Gastrocnemius medialis (tissue), 4 donors: ENCODE measurements around the gene ST6GALNAC3. TPM values are rescaled to one million over a fixed set of nuclear protein-coding genes. Genes with fewer than 3 reads are reported as not detected.

ENCODE experiments used
- ATAC-seq, 2 donors: fragments of 150-250 bp; one replicate each; pipeline ENCODE4 v1.9.1; 2016
- DNase-seq, 2 donors: peaks; one replicate each; pipeline ENCODE4 v3.0.0-alpha.2; 2019
- H3K27ac ChIP-seq, 4 donors: fragments of 200-600 bp; sonication (generic); 1 replicate in 1 of 4; 2 replicates in 3 of 4; pipeline ENCODE4 v1.5.1; 2016 to 2018; ENCODE audit warnings: mild to moderate bottlenecking in 2 of 4, moderate library complexity in 1 of 4
- H3K27me3 ChIP-seq, 3 donors: fragments of 200-600 bp; sonication (generic) in 2 of 3; 1 replicate in 1 of 3; 2 replicates in 2 of 3; pipeline versions ENCODE4 v1.5.1 to v1.6.0; 2016 to 2019; ENCODE audit warnings: mild to moderate bottlenecking in 1 of 3, moderate library complexity in 1 of 3
- H3K36me3 ChIP-seq, 2 donors: fragments of 200-600 bp; sonication (generic) in 1 of 2; one replicate each; pipeline ENCODE4 v1.5.1; 2017 to 2018
- H3K4me1 ChIP-seq, 2 donors: fragments of 200-600 bp; sonication (generic) in 1 of 2; one replicate each; pipeline ENCODE4 v1.5.1; 2016 to 2017; ENCODE audit warnings: mild to moderate bottlenecking in 2 of 2
- H3K4me3 ChIP-seq, 4 donors: fragments of 200-600 bp; sonication (generic) in 3 of 4; 1 replicate in 1 of 4; 2 replicates in 3 of 4; pipeline ENCODE4 v1.5.1; 2016 to 2019; ENCODE audit warnings: mild to moderate bottlenecking in 2 of 4
- H3K9me3 ChIP-seq, 3 donors: fragments of 200-600 bp; sonication (generic) in 2 of 3; 1 replicate in 1 of 3; 2 replicates in 2 of 3; pipeline ENCODE4 v1.5.1; 2016 to 2019
- CTCF ChIP-seq, 5 experiments: fragments of 450-650 bp in 3 of 5; fragments of 200-600 bp in 2 of 5; sonication (generic) in 2 of 5; IDR thresholded peaks in 4 of 5; conservative IDR thresholded peaks in 1 of 5; 1 replicate in 4 of 5; 2 replicates in 1 of 5; pipeline ENCODE4 v1.5.1; 2016 to 2019; ENCODE audit warnings: antibody characterized with exemption in 5 of 5, mild to moderate bottlenecking in 3 of 5, moderate library complexity in 3 of 5
- POLR2A ChIP-seq, 2 donors: fragments of 450-650 bp; IDR thresholded peaks; one replicate each; pipeline ENCODE4 v1.6.1; 2017; ENCODE audit warnings: antibody characterized with exemption in 2 of 2, mild to moderate bottlenecking in 2 of 2, moderate library complexity in 2 of 2
- in situ Hi-C, 4 donors: fragments of 200-750 bp; cut with MboI; loops; one replicate each; pipeline versions ENCODE4 v1.15.0 to v1.8.0; 2017; ENCODE audit warnings: low sequenced_read_pairs in 4 of 4
- intact Hi-C: fragments of 100-400 bp; cut with DNase I; formaldehyde crosslinking; loops from one replicate; pipeline ENCODE4 v1.15.1; 2023; ENCODE audit warnings: low total_unique reads
- total RNA-seq, 4 donors: library from RNA; depleted of rRNA; stranded (reverse); fragments of >200 nt; gene quantifications; one replicate each; pipeline versions ENCODE4 v1.1.0 to v1.2.3, GENCODE V29; 2016

The ST6GALNAC3 gene
- total RNA-seq, 4 donors from 2014 or later, result 1.7 to 3.9 (median 2.8) TPM

- H3K27me3 ChIP-seq, result no peaks in the 10 kb centered on the region
- H3K9me3 ChIP-seq, result no peaks in the 10 kb centered on the region
- H3K4me1 ChIP-seq, result peaks cover 0 to 3% of the 10 kb centered on the region in 2 donors
- no peak overlapping the region for H3K27ac ChIP-seq
- no peaks in the 10 kb centered on the region for H3K36me3 ChIP-seq
- DNase-seq, result no peak
- TF ChIP-seq POLR2A (IDR thresholded peaks at IDR 0.05) (no peak), CTCF (IDR thresholded peaks at IDR 0.05 in 4 of 5, conservative IDR thresholded peaks at IDR 0.05 in 1 of 5) (no peak)
- intact Hi-C loops (no loop called here), in situ Hi-C loops (no loop called here)
- no peak for ATAC-seq
- no peak overlapping the region for H3K4me3 ChIP-seq
Measured at GRCh38 chr1:76511558-76512179, 437.1 kb downstream of the ST6GALNAC3 start.

GRCh38 chr1:76530953-76531352 is 456.4 kb downstream of the ST6GALNAC3 start:
- Histone ChIP-seq H3K9me3 (no peaks in the 10 kb centered on the region), H3K27me3 (no peaks in the 10 kb centered on the region), H3K27ac (no peak overlapping the region), H3K4me3 (no peak overlapping the region), H3K36me3 (no peaks in the 10 kb centered on the region), H3K4me1 (peaks cover 0 to 3% of the 10 kb centered on the region in 2 donors)
- DNase-seq (no peak), ATAC-seq (no peak)
- in situ Hi-C loops (no loop called here), intact Hi-C loops (no loop called here)
- no peak for TF ChIP-seq POLR2A (IDR thresholded peaks at IDR 0.05)
- no peak for TF ChIP-seq CTCF (IDR thresholded peaks at IDR 0.05 in 4 of 5, conservative IDR thresholded peaks at IDR 0.05 in 1 of 5)

GRCh38 chr1:76541618-76542017 is 467.1 kb downstream of the ST6GALNAC3 start:
- in situ Hi-C loops, result no loop called here
- DNase-seq, result no peak
- Histone ChIP-seq H3K9me3 (no peaks in the 10 kb centered on the region), H3K4me3 (no peak overlapping the region), H3K27me3 (no peaks in the 10 kb centered on the region), H3K27ac (no peak overlapping the region), H3K4me1 (no peaks in the 10 kb centered on the region), H3K36me3 (no peaks in the 10 kb centered on the region)
- no peak for ATAC-seq
- TF ChIP-seq CTCF (IDR thresholded peaks at IDR 0.05 in 4 of 5, conservative IDR thresholded peaks at IDR 0.05 in 1 of 5), result no peak
- no peak for TF ChIP-seq POLR2A (IDR thresholded peaks at IDR 0.05)
- intact Hi-C loops, result no loop called here

- H3K9me3 ChIP-seq, result no peaks in the 10 kb centered on the region
- intact Hi-C loops, result no loop called here
- no peak overlapping the region for H3K27ac ChIP-seq
- TF ChIP-seq POLR2A (IDR thresholded peaks at IDR 0.05), result no peak
- no peak for TF ChIP-seq CTCF (IDR thresholded peaks at IDR 0.05 in 4 of 5, conservative IDR thresholded peaks at IDR 0.05 in 1 of 5)
- ATAC-seq, result no peak
- H3K36me3 ChIP-seq, result no peaks in the 10 kb centered on the region
- DNase-seq, result no peak
- no peaks in the 10 kb centered on the region for H3K4me1 ChIP-seq
- H3K27me3 ChIP-seq, result no peaks in the 10 kb centered on the region
- H3K4me3 ChIP-seq, result no peak overlapping the region
- in situ Hi-C loops, result no loop called here
Measured at GRCh38 chr1:76542359-76542758, 467.8 kb downstream of the ST6GALNAC3 start.

GRCh38 chr1:76543495-76543894 is 468.9 kb downstream of the ST6GALNAC3 start:
- in situ Hi-C loops, result no loop called here
- no peak for ATAC-seq
- H3K4me3 ChIP-seq, result no peak overlapping the region
- intact Hi-C loops, result no loop called here
- H3K36me3 ChIP-seq, result no peaks in the 10 kb centered on the region
- TF ChIP-seq CTCF (IDR thresholded peaks at IDR 0.05 in 4 of 5, conservative IDR thresholded peaks at IDR 0.05 in 1 of 5) (no peak), POLR2A (IDR thresholded peaks at IDR 0.05) (no peak)
- H3K4me1 ChIP-seq, result no peaks in the 10 kb centered on the region
- DNase-seq, result no peak
- H3K9me3 ChIP-seq, result no peaks in the 10 kb centered on the region
- H3K27ac ChIP-seq, result no peak overlapping the region
- no peaks in the 10 kb centered on the region for H3K27me3 ChIP-seq
